Measurements from ENCODE around the gene DHRS7B. TPM values are rescaled to one million over a fixed set of nuclear protein-coding genes. Genes with fewer than 3 reads are reported as not detected.
"Not testable (repeated sequence)": the region's sequence is repeated elsewhere in the genome, so short reads cannot be mapped to it uniquely, and the experiment has no call there.

DHRS7B gene
- total RNA-seq, 2 experiments from 2014 or later, result 14.1 to 14.7 TPM

DNA sequence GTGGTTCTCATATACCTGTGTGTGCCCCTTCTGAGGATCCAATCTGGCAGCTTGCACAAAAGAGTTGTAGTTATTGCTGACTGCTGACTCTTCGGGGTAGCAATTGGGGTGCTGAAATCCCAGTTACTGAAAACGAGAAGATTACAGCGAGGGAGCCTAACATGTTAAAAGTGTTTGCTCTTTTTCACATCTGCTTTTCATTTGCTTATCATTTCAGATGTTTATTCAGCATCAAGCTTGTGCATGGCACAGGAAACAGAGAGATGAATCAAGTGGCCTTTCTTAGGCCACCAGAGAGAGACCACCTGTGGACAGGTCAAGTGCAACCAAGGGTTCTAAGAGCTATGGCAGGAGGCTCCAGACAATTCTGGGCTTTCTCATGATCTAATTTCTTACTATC lies 16.9 kb downstream of the DHRS7B start:
- Mint-ChIP-seq H3K4me3 (no peak overlapping the region), H3K27ac (no peak overlapping the region), H3K4me1 (no peaks in the 10 kb centered on the region), H3K36me3 (ENCODE audit: low read depth) (peaks cover 20% of the 10 kb centered on the region), H3K9me3 (peaks cover 7% of the 10 kb centered on the region), H3K27me3 (no peaks in the 10 kb centered on the region)
- ChIA-PET POLR2A (no interaction called here), CTCF (no interaction called here)
- DNase-seq, result no peak

DNA sequence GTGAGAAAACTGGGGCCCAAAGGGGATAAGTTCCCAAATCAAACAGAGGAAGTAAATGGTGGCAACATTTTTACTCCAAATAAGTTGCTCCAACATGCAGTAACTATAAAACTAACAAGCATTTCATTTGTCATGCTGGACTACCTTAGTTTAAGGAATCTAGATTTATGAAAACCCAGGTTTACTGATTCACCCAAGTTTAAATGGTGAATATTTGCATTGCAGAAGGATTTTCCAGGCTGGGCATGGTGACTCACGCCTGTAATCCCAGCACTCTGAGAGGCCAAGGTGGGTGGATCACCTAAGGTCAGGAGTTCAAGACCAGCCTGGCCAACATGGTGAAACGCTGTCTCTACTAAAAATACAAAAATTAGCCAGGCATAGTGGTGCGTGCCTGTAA lies 17.5 kb downstream of the DHRS7B start:
- CTCF ChIA-PET, DNase-seq, POLR2A ChIA-PET, H3K4me1 Mint-ChIP-seq, H3K4me3 Mint-ChIP-seq, H3K27me3 Mint-ChIP-seq, H3K27ac Mint-ChIP-seq: not testable (repeated sequence)
- H3K36me3 Mint-ChIP-seq (ENCODE audit: low read depth), result peaks cover 20% of the 10 kb centered on the region
- peaks cover 10% of the 10 kb centered on the region for H3K9me3 Mint-ChIP-seq

DNA sequence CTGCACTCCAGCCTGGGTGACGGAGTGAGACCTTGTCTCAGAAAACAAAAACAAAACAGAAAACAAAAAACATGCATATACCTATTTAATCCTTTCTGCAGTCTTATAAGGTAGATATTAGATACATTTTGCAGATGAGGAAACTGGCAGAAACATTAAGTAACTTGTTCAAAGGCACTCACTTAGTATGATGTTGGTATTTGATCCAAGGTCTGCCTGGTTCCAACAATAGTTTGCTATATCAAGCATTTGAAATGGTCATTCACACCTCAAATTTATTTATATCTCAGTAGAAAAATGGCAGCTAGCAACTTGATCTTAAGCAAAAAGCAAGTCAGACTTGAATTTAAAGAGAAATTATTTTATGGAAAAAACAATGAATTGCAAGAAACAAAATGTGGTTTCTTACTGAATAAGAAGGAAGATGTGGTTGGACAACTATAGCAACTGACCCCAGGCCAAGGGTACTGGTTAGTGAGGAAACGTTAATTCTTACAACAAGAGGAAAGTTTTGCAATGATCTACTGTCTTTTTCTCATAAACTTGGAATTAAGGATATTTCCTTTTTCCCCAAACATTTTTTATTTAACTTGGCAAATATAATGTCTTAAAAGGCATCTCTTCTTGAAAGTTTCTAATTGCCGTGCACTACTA lies 19.7 kb downstream of the DHRS7B start:
- CTCF ChIA-PET, result interaction anchor here (0.6 kb wide), 1 partner anchor 123 kb away, joined by 4 read pairs; no protein-coding TSS in a partner anchor
- POLR2A ChIA-PET, result no interaction called here
- H3K27me3 Mint-ChIP-seq, result no peaks in the 10 kb centered on the region
- peaks cover 22% of the 10 kb centered on the region for H3K36me3 Mint-ChIP-seq (ENCODE audit: low read depth)
- H3K4me1 Mint-ChIP-seq, result peaks cover 7% of the 10 kb centered on the region
- no peak for DNase-seq
- peaks cover 19% of the 10 kb centered on the region for H3K9me3 Mint-ChIP-seq
- peak overlapping the region; percentile 46 for H3K27ac Mint-ChIP-seq
- H3K4me3 Mint-ChIP-seq, result no peak overlapping the region

DNA sequence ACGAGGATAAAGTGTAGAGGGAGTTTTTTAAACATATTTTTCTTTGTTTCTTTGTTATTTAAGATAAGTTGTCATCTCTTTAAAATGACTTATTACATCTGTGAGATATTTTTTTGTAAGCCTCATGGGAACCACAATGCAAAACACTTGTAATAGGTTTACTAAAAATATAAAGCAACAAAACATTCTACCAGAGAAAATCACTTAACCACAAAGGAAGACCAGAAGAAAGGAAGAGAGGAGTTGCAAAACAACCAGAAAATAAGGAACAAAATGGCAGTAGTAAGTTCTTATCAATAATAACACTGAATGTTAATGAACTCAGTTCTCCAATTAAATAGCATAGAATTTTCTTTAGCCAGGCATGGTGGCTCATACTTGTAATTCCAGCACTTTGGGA lies 22.9 kb downstream of the DHRS7B start:
- CTCF ChIA-PET, result no interaction called here
- no peak for DNase-seq
- H3K4me3 Mint-ChIP-seq, result no peak overlapping the region
- H3K27ac Mint-ChIP-seq, result no peak overlapping the region
- POLR2A ChIA-PET, result no interaction called here
- no peaks in the 10 kb centered on the region for H3K27me3 Mint-ChIP-seq
- H3K9me3 Mint-ChIP-seq, result peaks cover 41% of the 10 kb centered on the region
- peaks cover 23% of the 10 kb centered on the region for H3K36me3 Mint-ChIP-seq (ENCODE audit: low read depth)
- peaks cover 7% of the 10 kb centered on the region for H3K4me1 Mint-ChIP-seq

DNA sequence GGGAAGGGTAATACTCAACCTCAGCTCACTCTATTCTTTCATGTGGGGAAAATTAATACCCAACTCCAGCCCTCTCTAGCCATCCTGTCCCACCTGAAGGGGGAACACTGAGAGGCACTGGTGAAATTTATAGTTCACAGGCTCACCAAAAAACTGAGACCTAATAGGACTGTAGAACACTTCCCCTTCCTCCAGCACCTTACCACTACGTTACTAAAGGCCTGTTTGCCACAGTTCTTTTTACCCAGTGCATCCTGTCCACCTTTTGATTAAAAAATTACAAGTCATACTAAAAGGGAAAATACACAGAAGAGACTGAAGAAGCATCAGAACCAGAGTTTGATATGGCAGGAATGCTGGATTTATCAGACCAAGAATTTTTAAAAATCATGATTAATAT lies 26.0 kb downstream of the DHRS7B start:
- CTCF ChIA-PET, result no interaction called here
- no peak for DNase-seq

DNA sequence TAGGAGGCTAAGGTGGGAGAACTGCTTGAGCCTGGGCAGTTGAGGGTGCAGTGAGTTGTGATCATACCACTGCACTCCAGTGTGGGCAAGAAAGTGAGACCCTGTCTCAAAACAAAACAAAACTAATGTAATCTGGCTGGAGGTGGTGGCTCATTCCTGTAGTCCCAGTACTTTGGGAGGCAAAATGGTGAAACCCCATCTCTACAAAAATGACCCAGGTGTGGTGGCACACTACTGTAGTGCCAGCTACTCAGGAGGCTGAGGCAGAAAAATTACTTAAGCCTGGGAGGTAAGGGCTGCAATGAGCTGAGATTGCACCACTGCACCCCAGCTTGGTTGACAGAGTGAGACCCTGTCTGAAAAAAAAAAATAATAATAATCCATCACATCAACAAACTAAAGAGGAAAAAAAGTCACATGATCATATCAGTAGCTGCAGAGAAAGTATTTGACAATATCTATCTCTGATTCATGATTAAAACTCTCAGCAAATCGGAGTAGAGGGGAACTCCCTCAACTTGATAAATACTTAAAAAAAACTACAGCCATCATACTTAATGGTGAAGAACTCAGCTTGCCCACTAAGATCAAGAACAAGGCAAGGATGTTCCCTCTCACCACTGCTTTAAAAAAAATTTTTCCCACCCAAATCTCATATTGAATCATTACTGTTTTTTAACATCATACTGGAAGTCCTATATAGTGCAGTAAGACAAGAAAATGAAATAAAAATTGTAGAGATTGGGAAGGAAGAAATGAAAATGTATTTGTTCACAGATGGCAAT lies 31.0 kb downstream of the DHRS7B start:
- Mint-ChIP-seq H3K4me3 (no peak overlapping the region), H3K4me1 (no peaks in the 10 kb centered on the region), H3K27ac (no peak overlapping the region), H3K27me3 (no peaks in the 10 kb centered on the region), H3K9me3 (peaks cover 29% of the 10 kb centered on the region), H3K36me3 (ENCODE audit: low read depth) (peaks cover 13% of the 10 kb centered on the region)
- no peak for DNase-seq
- CTCF ChIA-PET, result no interaction called here
- POLR2A ChIA-PET, result no interaction called here

More for the DNA sequence above, 26.0 kb downstream of the DHRS7B start:
- POLR2A ChIA-PET, result no interaction called here
- Mint-ChIP-seq H3K27me3 (no peaks in the 10 kb centered on the region), H3K9me3 (peaks cover 53% of the 10 kb centered on the region), H3K4me1 (peaks cover 7% of the 10 kb centered on the region), H3K4me3 (no peak overlapping the region), H3K27ac (no peak overlapping the region), H3K36me3 (ENCODE audit: low read depth) (peaks cover 21% of the 10 kb centered on the region)

DNA sequence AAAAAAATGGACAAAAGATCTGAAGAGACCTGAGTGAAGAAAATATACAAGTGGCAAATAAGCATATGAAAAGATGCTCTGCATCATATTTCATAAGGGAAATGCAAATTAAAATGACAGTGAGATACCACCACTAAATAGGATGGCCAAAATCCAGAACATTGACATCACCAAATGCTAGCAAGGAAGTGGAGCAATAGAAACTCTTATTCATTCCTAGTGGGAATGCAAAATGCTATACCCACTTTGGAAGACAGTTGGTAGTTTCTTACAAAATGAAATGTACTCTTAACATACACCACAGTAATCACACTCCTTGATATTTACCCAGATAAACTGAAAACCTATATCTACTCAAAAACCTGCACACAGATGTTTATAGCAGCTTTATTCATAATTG lies 33.6 kb downstream of the DHRS7B start:
- ChIA-PET POLR2A (no interaction called here), CTCF (no interaction called here)
- peaks cover 6% of the 10 kb centered on the region for H3K36me3 Mint-ChIP-seq (ENCODE audit: low read depth)
- no peaks in the 10 kb centered on the region for H3K4me1 Mint-ChIP-seq
- peaks cover 7% of the 10 kb centered on the region for H3K9me3 Mint-ChIP-seq
- H3K4me3 Mint-ChIP-seq, result no peak overlapping the region
- no peak overlapping the region for H3K27ac Mint-ChIP-seq
- no peak for DNase-seq
- H3K27me3 Mint-ChIP-seq, result no peaks in the 10 kb centered on the region

DNA sequence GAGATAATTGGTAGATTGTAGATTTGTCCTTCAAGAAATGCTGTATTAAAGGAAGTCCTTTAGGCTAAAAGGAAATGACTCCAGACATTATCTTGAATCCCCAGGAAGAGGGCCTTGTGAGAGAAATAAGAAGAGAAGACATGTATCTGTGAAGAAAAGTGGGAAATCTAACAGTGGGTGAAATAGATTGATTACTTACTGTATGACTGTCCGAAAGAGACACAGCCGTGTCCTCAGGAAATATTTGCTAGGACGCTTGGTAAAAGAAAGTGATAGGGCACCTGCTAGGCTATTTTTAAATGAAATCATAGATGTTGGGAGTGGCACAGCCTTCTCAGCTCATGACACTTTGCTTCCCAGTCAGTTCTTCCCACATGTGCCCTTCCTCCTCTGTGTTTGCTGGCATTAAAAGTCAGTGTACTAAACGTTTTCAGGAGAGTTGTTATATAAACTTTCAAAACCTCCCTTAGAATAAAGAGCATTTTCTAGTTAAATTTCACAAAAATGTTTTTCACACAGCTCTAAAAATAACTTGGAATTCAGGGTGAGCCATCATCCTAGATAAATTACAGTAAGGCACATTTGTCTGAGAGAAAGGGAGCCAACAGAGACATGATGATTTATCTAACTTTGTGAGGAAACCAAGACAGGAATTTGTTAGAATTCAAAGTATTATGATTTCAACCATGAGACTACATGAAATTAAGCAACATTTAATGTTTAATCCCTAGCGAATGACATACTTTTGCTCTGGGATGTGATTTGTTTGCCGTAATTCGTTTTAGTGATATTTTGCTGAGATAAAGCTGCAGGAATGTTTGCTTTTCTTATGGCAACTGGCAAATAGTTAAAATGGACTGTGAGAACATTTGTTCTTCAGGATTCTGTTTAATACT lies 35.0 kb downstream of the DHRS7B start:
- Mint-ChIP-seq H3K4me1 (no peaks in the 10 kb centered on the region), H3K27me3 (no peaks in the 10 kb centered on the region), H3K4me3 (no peak overlapping the region), H3K36me3 (ENCODE audit: low read depth) (peaks cover 2% of the 10 kb centered on the region), H3K9me3 (peaks cover 3% of the 10 kb centered on the region), H3K27ac (no peak overlapping the region)
- no peak for DNase-seq
- ChIA-PET POLR2A (no interaction called here), CTCF (no interaction called here)

DNA sequence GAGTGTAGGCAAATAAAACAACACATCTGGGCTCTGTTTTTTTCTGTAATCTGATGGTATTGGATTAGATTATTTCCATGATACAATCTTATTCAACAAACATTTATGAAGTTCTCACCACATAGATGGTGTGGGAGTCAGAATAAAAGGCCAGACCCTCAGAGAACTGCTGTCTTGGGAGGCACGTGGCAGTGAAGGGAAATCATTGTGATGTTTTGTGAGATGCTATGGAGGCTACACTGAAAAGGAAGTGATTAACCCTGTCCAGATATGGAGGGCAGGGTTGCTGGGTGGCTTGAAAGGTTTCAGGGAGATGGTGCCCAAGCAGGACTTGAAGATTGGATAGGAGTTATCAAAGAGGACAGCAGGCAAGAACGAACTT lies 35.6 kb downstream of the DHRS7B start:
- POLR2A ChIA-PET, result no interaction called here
- Mint-ChIP-seq H3K36me3 (ENCODE audit: low read depth) (no peaks in the 10 kb centered on the region), H3K4me3 (no peak overlapping the region), H3K9me3 (no peaks in the 10 kb centered on the region), H3K27ac (no peak overlapping the region), H3K27me3 (no peaks in the 10 kb centered on the region), H3K4me1 (no peaks in the 10 kb centered on the region)
- no peak for DNase-seq
- CTCF ChIA-PET, result no interaction called here

DNA sequence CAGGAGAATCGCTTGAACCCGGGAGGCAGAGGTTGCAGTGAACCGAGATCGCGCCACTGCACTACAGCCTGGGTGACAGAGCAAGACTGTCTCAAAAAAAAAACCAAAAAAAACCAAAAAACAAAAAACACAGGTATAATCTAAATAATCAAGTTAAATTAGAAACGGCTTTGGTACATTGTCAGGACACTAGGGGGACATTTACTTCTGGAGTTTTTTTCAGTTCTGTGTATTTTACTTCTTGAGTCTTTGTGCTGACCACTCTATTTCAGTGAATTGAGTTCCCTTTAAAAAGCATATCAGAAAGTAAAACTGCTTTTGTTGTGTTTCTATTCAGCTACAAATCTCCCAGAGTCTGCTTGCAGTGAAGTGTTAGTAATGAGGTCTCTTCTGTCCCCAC lies 36.3 kb downstream of the DHRS7B start:
- DNase-seq, result no peak
- ChIA-PET POLR2A (no interaction called here), CTCF (interaction anchor here (0.7 kb wide), 1 partner anchor 299 kb away, joined by 4 read pairs; no protein-coding TSS in a partner anchor)
- Mint-ChIP-seq H3K27ac (no peak overlapping the region), H3K4me1 (no peaks in the 10 kb centered on the region), H3K9me3 (no peaks in the 10 kb centered on the region), H3K36me3 (ENCODE audit: low read depth) (no peaks in the 10 kb centered on the region), H3K27me3 (no peaks in the 10 kb centered on the region), H3K4me3 (no peak overlapping the region)

DNA sequence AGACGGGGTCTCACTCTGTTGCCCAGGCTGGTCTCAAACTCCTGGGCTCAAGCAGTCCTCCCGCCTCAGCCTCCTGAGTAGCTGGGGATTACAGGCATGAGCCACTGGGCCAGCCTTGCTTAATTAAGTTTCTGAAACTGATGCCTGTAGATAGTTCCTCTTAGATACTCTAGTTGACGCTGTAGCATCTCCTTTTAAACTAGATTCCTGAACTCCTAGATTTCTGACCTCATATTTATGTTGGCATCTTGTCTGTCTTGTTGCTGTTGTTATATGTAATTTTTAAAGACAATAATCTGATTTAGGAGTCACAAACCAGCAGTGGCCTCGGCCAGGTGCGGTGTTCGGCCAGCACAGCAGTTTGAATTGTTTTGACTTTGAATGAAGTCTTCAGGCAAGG lies 37.5 kb downstream of the DHRS7B start:
- Mint-ChIP-seq H3K4me3 (no peak overlapping the region), H3K36me3 (ENCODE audit: low read depth) (no peaks in the 10 kb centered on the region), H3K27ac (no peak overlapping the region), H3K9me3 (no peaks in the 10 kb centered on the region), H3K27me3 (no peaks in the 10 kb centered on the region), H3K4me1 (no peaks in the 10 kb centered on the region)
- POLR2A ChIA-PET, result no interaction called here
- CTCF ChIA-PET, result no interaction called here
- no peak for DNase-seq

DNA sequence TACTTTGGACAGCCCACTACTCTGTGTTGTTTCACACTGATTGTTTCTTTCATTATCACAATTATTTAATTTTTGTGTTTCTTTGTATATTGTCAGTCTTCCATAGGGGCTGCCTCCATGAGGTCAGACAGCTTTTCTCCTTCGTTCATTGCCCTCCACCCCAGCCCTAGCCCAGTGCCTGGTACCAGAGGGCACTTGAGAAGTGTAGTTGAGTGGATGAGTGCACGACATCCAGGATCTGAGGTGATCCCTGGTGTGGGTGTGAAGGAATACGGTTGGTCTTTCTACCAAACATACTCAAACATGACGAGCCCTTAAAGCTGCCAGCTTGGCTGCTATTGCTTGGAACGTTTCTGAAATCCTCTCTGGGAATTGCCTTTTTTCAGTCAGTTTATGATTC lies 37.9 kb downstream of the DHRS7B start:
- no peaks in the 10 kb centered on the region for H3K36me3 Mint-ChIP-seq (ENCODE audit: low read depth)
- DNase-seq, result no peak
- ChIA-PET POLR2A (no interaction called here), CTCF (no interaction called here)
- no peaks in the 10 kb centered on the region for H3K27me3 Mint-ChIP-seq
- H3K4me3 Mint-ChIP-seq, result no peak overlapping the region
- H3K4me1 Mint-ChIP-seq, result no peaks in the 10 kb centered on the region
- no peaks in the 10 kb centered on the region for H3K9me3 Mint-ChIP-seq
- H3K27ac Mint-ChIP-seq, result no peak overlapping the region

DNA sequence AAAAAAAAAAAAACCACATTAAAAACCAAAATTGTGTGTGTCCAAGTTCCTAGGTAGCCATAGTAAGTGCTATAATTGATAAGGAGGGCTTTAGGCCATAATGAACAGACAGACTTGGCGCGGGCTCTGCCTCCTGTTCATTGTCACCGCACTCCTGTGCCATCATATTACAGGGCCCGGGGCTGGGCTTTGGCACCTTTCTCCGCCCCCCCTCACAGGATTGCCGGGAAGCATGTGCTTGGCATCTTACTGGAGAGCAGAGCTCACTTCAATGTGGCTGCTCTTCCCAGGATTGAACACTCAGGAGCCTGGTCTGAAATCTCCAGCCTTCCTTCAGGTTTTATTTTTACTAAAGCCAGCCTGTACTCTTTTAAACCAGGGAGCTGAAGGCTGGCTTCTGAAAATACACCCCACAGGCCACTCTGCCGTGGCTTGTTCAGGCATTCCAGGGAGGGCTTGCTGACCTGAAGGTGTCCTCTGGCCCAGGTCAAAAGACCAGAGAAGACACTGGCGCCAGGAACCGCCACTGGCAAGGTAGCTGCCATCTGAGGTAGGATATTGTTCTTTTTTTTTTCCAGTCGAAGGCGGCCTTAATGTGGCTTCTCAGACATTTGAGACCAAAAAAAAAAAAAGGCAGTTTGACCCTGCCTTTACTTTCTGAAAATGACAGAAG lies 39.3 kb downstream of the DHRS7B start:
- POLR2A ChIA-PET, result no interaction called here
- peaks cover 2% of the 10 kb centered on the region for H3K4me1 Mint-ChIP-seq

More for the DNA sequence above, 39.3 kb downstream of the DHRS7B start:
- no peaks in the 10 kb centered on the region for H3K9me3 Mint-ChIP-seq
- H3K4me3 Mint-ChIP-seq, result no peak overlapping the region
- H3K36me3 Mint-ChIP-seq (ENCODE audit: low read depth), result no peaks in the 10 kb centered on the region
- no peak for DNase-seq
- CTCF ChIA-PET, result interaction anchor here (0.7 kb wide), 1 partner anchor 24 kb away, joined by 4 read pairs; no protein-coding TSS in a partner anchor
- H3K27ac Mint-ChIP-seq, result no peak overlapping the region
- no peaks in the 10 kb centered on the region for H3K27me3 Mint-ChIP-seq

Measured in activated CD4-positive, alpha-beta T cell treated with anti-CD3 and anti-CD28 coated beads, Interleukin-2, amount 10 ng/mL, durations not matched to agents 7 days and 5 days (primary cell).